PC-9 (cell line): ENCODE measurements around the gene KRT27.

Experiments
- EZH2 ChIP-seq: fragments of 200-600 bp; sonication (generic); IDR thresholded peaks from 2 replicates; pipeline ENCODE4 v1.8.0; 2017; ENCODE audit warnings: antibody characterized with exemption, low read depth
- TF ChIP-seq, protein P1 (sequence below): fragments of 200-600 bp; sonication (generic); conservative IDR thresholded peaks from 2 replicates; pipeline ENCODE4 v1.6.1; 2017; ENCODE audit warnings: mixed run types, antibody characterized with exemption, mild to moderate bottlenecking, moderate library complexity

DNA sequence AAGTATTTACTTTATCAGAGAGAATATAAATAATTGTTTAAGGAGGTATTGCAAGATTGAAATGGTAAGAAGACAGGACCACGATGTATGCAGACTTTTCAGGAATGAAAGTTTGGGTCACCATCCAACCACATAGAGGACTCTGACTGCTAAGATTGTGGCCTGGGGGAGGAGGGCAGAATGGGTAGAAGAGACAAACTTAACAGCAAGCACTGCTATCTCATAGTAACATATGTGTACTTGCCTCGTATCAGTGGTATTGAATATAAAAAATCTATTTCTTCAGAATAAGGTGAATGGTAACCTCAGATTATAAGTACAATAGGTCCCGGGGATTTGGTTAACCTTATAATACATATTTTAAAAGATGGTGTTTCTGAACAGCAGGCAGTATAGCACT lies 34.2 kb upstream of the KRT27 start:
- TF ChIP-seq, protein P1, sequence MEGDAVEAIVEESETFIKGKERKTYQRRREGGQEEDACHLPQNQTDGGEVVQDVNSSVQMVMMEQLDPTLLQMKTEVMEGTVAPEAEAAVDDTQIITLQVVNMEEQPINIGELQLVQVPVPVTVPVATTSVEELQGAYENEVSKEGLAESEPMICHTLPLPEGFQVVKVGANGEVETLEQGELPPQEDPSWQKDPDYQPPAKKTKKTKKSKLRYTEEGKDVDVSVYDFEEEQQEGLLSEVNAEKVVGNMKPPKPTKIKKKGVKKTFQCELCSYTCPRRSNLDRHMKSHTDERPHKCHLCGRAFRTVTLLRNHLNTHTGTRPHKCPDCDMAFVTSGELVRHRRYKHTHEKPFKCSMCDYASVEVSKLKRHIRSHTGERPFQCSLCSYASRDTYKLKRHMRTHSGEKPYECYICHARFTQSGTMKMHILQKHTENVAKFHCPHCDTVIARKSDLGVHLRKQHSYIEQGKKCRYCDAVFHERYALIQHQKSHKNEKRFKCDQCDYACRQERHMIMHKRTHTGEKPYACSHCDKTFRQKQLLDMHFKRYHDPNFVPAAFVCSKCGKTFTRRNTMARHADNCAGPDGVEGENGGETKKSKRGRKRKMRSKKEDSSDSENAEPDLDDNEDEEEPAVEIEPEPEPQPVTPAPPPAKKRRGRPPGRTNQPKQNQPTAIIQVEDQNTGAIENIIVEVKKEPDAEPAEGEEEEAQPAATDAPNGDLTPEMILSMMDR, result no peak
- TF ChIP-seq EZH2, result no peak
